ENCODE measurements around the gene JPT1.
A peak's percentile ranks its signal among the peaks of the same experiment; 100 is the strongest.
"Not testable (repeated sequence)": the region's sequence is repeated elsewhere in the genome, so short reads cannot be mapped to it uniquely, and the experiment has no call there.

The JPT1 gene

DNA sequence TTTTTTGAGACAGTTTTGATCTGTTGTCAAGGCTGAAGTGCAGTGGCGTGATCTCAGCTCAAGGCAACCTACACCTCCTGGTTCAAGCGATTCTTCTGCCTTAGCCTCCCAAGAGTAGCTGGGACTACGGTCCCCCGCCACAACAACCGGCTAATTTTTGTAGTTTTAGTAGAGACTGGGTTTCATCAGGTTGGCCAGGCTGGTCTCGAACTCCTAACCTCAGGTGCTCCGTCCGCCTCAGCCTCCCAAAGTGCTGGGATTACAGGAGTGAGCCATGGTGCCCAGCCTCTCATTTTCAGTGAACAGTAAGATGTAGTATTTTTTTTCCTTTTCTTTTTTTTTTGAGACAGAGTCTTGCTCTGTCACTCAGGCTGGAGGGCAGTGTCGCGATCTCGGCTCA is 20.7 kb upstream of the JPT1 start:
- TF ChIP-seq, protein P1, sequence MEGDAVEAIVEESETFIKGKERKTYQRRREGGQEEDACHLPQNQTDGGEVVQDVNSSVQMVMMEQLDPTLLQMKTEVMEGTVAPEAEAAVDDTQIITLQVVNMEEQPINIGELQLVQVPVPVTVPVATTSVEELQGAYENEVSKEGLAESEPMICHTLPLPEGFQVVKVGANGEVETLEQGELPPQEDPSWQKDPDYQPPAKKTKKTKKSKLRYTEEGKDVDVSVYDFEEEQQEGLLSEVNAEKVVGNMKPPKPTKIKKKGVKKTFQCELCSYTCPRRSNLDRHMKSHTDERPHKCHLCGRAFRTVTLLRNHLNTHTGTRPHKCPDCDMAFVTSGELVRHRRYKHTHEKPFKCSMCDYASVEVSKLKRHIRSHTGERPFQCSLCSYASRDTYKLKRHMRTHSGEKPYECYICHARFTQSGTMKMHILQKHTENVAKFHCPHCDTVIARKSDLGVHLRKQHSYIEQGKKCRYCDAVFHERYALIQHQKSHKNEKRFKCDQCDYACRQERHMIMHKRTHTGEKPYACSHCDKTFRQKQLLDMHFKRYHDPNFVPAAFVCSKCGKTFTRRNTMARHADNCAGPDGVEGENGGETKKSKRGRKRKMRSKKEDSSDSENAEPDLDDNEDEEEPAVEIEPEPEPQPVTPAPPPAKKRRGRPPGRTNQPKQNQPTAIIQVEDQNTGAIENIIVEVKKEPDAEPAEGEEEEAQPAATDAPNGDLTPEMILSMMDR (conservative IDR thresholded peaks at IDR 0.05; ENCODE audit: low read depth, low read length) = no peak
- no peak overlapping the region for H3K4me3 ChIP-seq (ENCODE audit: low read depth, low read length)
- no peak for DNase-seq (ENCODE audit: low read depth)

DNA sequence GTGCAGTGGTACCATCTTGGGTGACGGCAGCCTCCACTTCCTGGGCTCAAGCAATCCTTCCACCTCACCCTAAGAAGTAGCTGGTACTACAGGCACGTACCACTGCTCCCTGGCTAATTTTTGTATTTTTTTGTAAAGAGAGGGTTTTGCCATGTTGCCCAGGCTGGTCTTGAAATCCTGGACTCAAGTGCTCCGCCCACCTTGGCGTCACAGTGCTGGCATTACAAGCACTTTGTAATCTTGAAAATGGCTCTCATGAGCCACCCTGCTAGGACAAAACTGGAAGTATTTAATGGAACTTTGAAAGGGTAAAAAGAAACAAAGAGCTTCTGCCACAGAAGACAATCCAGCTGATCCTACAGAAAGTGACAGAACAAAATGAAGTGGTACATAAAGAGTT is 19.2 kb upstream of the JPT1 start:
- H3K4me3 ChIP-seq (ENCODE audit: low read depth, low read length) = no peak overlapping the region
- TF ChIP-seq, protein P1 (conservative IDR thresholded peaks at IDR 0.05; ENCODE audit: low read depth, low read length) = no peak
- no peak for DNase-seq (ENCODE audit: low read depth)

DNA sequence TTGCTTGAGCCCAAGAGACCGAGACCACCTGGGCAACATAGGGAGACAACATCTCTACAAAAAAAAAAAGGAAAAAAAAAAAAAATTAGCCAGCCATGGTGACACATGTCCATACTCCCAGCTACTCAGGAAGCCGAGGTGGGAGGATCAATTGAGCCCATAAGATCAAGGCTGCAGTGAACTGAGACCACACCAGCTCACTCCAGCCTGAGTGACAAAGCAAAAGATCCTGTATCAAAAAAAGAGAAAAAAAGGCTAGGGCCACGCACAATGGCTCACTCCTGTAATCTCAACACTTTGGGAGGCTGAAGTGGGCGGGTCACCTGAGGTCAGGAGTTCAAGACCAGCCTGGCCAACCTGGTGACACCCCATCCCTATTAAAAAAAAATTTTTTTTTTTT is 14.7 kb upstream of the JPT1 start:
- no peak overlapping the region for H3K4me3 ChIP-seq (ENCODE audit: low read depth, low read length)
- TF ChIP-seq, protein P1 (conservative IDR thresholded peaks at IDR 0.05; ENCODE audit: low read depth, low read length) = no peak
- DNase-seq (ENCODE audit: low read depth) = no peak

DNA sequence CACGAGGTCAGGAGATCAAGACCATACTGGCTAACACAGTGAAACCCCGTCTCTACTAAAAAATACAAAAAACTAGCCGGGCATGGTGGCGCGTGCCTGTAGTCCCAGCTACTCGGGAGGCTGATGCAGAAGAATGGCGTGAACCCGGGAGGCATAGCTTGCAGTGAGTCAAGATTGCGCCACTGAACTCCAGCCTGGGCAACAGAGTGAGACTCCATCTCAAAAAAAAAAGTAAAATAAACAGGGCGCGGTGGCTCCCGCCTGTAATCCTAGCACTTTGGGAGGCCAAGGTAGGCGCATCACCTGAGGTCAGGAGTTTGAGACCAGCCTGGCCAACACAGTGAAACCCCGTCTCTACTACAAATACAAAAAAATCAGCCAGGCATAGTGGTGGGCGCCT is 10.3 kb upstream of the JPT1 start:
- not testable (repeated sequence) for DNase-seq (ENCODE audit: low read depth); H3K4me3 ChIP-seq (ENCODE audit: low read depth, low read length)

DNA sequence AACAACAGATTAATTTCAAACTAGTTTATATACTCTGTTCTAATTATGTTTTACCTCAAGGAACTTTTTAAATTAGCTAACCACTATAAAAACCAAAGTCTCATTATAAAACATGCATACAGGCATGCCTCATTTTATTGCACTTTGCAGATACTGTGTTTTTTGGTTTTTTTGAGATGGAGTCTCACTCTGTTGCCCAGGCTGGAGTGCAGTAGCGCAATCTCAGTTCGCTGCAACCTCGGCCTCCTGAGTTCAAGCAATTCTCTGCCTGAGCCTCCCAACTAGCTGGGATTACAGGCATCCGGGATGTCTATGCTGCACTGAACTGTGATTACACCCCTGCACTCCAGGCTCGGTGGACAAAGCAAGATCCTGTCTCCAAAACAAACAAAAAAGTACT is 8.8 kb upstream of the JPT1 start:
- H3K4me3 ChIP-seq (ENCODE audit: low read depth, low read length) = no peak overlapping the region
- TF ChIP-seq, protein P1 (conservative IDR thresholded peaks at IDR 0.05; ENCODE audit: low read depth, low read length) = no peak
- DNase-seq (ENCODE audit: low read depth) = no peak

DNA sequence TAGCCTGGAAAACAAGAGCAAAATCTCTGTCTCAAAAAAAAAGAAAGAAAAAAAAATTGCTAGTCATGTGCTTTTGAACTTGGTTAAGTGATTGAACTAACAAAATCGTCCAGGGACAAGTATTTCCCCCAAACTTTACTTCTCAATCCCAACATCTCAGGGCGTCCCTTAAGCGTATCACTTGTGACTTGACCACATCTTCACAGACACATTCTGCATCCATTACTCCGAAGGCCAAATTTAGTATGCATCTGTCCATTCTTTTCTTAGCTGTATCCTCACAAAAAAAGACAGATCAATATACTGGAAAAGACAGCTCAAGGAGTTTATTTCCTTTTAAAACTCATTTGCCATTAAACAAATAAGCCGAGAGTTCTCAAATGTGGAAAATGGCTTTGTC is 5.9 kb upstream of the JPT1 start:
- TF ChIP-seq, protein P1 (conservative IDR thresholded peaks at IDR 0.05; ENCODE audit: low read depth, low read length) = no peak
- H3K4me3 ChIP-seq (ENCODE audit: low read depth, low read length) = no peak overlapping the region
- DNase-seq (ENCODE audit: low read depth) = no peak

DNA sequence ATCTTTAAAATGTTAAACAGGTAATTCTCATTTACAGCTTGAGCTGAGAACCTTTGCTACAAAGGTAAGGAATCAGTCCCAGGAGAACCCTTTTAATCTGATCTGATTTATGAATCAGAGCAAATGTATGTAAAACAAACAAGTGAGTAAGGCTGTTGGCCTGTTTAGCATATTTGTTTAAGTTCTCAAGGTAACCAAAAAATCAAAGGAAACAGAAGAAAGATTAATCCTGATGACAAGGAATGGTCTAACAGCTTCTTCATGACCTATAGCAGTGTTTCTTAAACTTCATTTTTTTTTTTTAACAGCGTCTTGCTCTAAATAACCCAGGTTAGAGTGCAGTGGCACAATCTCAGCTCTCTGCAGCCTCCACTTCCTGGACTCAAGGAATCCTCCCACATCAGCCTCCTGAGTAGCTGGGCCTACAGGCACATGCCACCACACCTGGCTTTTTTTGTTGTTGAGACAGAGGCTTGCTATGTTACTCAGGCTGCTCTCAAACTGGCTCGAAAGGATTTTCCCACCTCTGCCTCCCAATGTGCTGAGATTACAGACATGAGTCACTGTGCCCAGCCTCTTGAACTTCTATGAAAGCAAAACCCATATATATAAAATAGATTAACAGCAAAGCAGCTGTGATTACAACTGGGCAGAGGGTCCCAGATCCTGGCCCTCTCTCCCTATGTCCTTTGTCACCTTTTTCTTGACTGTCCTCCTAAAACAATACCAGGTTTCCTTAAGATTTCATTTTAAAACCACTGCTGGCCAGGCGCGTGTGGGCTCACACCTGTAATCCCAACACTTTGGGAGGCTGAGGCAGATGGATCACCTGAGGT is 5.1 kb upstream of the JPT1 start:
- H3K4me3 ChIP-seq (ENCODE audit: low read depth, low read length) = no peak overlapping the region
- peak; percentile 69 for DNase-seq (ENCODE audit: low read depth)
- TF ChIP-seq, protein P1 (conservative IDR thresholded peaks at IDR 0.05; ENCODE audit: low read depth, low read length) = no peak

DNA sequence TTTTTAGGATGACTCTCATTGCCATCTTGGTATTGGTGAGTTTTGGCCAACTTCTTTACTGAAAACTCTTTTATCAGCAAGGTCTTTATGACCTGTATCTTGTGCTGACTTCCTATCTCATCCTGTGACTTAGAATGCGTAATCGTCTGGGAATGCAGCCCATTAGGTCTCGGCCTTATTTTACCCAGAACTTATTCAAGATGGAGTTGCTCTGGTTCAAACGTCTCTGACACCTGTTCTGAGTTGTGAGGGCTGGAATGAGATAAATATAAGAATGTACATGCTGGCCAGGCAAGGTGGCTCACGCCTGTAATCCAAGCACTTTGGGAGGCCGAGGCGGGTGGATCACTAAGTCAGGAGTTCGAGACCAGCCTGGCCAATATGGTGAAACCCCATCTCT is 4.2 kb upstream of the JPT1 start:
- H3K4me3 ChIP-seq (ENCODE audit: low read depth, low read length); DNase-seq (ENCODE audit: low read depth): not testable (repeated sequence)
